GM06990 (cell line): ENCODE results near the gene TMEM150A.

Source experiments
- DNase-seq: peaks from one replicate; pipeline ENCODE4 v3.0.0-alpha.2; 2011; ENCODE audit not compliant: insufficient read length; ENCODE audit errors: extremely low read depth
- H3K27me3 ChIP-seq: replicated peaks from 2 replicates; pipeline ENCODE4 v1.6.0; 2011; ENCODE audit warnings: low read length; ENCODE audit not compliant: control insufficient read depth, insufficient read depth
- H3K36me3 ChIP-seq: 2 replicates; pipeline ENCODE4 v1.5.1; 2011; ENCODE audit warnings: low read length; ENCODE audit not compliant: control insufficient read depth, insufficient read depth
- H3K4me3 ChIP-seq: replicated peaks from 2 replicates; pipeline ENCODE4 v1.5.1; 2011; ENCODE audit warnings: low read depth, mild to moderate bottlenecking, control low read depth, low read length
- CTCF ChIP-seq: IDR thresholded peaks from 2 replicates; pipeline ENCODE4 v1.5.1; 2011; ENCODE audit warnings: low read length, control low read depth, mild to moderate bottlenecking, inconsistent platforms; ENCODE audit not compliant: insufficient read depth, poor library complexity, severe bottlenecking

The TMEM150A gene

GRCh38 chr2:85600951-85601770 lies 1.3 kb downstream of the TMEM150A start:
- Histone ChIP-seq H3K27me3 (no peaks in the 10 kb centered on the region), H3K4me3 (no peak overlapping the region), H3K36me3 (peaks cover 8% of the 10 kb centered on the region)
- TF ChIP-seq CTCF, result no peak
- no peak for DNase-seq

GRCh38 chr2:85600235-85600575 lies 2.3 kb downstream of the TMEM150A start:
- DNase-seq, result no peak
- H3K4me3 ChIP-seq, result no peak overlapping the region
- H3K27me3 ChIP-seq, result no peaks in the 10 kb centered on the region
- TF ChIP-seq CTCF, result no peak
- H3K36me3 ChIP-seq, result peaks cover 8% of the 10 kb centered on the region

GRCh38 chr2:85599468-85600234 lies 2.8 kb downstream of the TMEM150A start:
- Histone ChIP-seq H3K36me3 (peaks cover 8% of the 10 kb centered on the region), H3K4me3 (no peak overlapping the region), H3K27me3 (no peaks in the 10 kb centered on the region)
- DNase-seq, result no peak
- no peak for TF ChIP-seq CTCF

GRCh38 chr2:85598594-85599340 lies 3.7 kb downstream of the TMEM150A start:
- DNase-seq, result no peak
- Histone ChIP-seq H3K4me3 (no peak overlapping the region), H3K27me3 (no peaks in the 10 kb centered on the region), H3K36me3 (peaks cover 8% of the 10 kb centered on the region)
- TF ChIP-seq CTCF, result no peak

- H3K4me3 ChIP-seq, result no peak overlapping the region
- no peaks in the 10 kb centered on the region for H3K27me3 ChIP-seq
- DNase-seq, result no peak
- H3K36me3 ChIP-seq, result peaks cover 8% of the 10 kb centered on the region
- no peak for TF ChIP-seq CTCF
These were observed 5.3 kb downstream of the TMEM150A start for GRCh38 chr2:85597241-85597640.
